Measurements from ENCODE around the gene LMOD3.

LMOD3 gene

DNA sequence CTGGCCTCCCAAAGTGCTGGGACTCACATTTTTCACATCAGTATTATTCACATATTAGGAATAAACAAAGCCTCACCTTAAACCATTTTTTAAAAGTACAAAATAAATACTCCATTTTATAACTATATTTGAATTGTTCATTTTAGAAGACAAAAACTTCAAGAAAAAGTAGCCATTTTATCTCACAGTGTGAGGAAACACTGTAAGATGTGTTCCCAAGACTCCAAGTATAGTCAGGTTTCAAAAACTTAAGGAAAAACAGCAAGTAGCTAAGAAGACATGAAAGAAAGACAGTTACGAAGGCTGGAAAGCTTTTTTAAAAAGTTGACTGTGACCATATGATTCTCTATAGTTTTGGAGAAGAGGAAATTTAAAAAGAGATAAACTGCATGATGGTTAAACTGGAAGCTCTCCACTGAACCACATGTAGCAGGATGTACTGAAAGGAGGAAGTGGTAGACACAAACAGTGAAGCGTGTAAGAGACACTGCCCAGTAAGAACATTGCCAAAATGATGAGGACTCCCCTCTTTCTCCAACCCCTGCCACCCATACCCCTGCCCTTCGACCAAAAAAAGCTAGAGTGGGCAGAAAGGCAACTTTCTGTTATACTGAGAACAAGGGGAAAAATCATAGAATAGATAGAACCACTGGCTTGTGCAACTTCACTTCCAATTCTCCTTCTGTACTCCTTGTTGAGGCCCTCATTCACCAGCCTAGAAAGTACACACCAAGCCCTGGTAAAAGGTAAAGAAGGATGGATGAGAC, 64.0 kb downstream of the LMOD3 start:
- Histone ChIP-seq H3K4ac (ENCODE audit: low read depth, low read length) (no peak overlapping the region), H2AK5ac (ENCODE audit: low read length) (no peak overlapping the region), H3K79me2 (ENCODE audit: control insufficient read depth, insufficient read depth, low read length, poor library complexity) (no peaks in the 10 kb centered on the region), H3K14ac (ENCODE audit: low read length) (no peak overlapping the region), H2BK12ac (ENCODE audit: low read length) (no peak overlapping the region), H3K27ac (ENCODE audit: low read depth, low read length) (no peak overlapping the region), H4K12ac (ENCODE audit: low read depth, low read length) (no peak overlapping the region), H3K9ac (ENCODE audit: low read length) (no peak overlapping the region), H3K9me3 (ENCODE audit: insufficient read depth, low read depth, low read length) (no peaks in the 10 kb centered on the region), H2AFZ (ENCODE audit: insufficient read depth, low read length, poor library complexity) (no peak overlapping the region), H2BK5ac (ENCODE audit: low read depth, low read length, poor library complexity) (no peak overlapping the region), H3K4me3 (ENCODE audit: low read depth, low read length) (no peak overlapping the region), H3K27me3 (ENCODE audit: insufficient read depth, low read length) (no peaks in the 10 kb centered on the region), H3K36me3 (ENCODE audit: control insufficient read depth in 1 of 2, insufficient read depth in 2 of 2, low read length in 2 of 2) (peaks cover 13 to 19% of the 10 kb centered on the region in 2 experiments), H3K4me2 (ENCODE audit: low read length) (no peak overlapping the region), H3K23ac (ENCODE audit: low read length) (no peak overlapping the region), H4K91ac (ENCODE audit: low read depth, low read length) (no peak overlapping the region), H3K18ac (ENCODE audit: low read length) (no peak overlapping the region), H4K8ac (ENCODE audit: low read depth, low read length) (no peak overlapping the region), H3K79me1 (ENCODE audit: low read length) (no peaks in the 10 kb centered on the region), H3K4me1 (ENCODE audit: control insufficient read depth in 1 of 2, insufficient read depth in 2 of 2, low read length in 2 of 2) (no peaks in the 10 kb centered on the region), H2BK120ac (ENCODE audit: insufficient read depth, low read length, poor library complexity) (no peak overlapping the region)
- WGBS (ENCODE audit: extremely low coverage, insufficient coverage, insufficient read length) = no CpG with 5 or more reads among the region's 3 CpGs
- no peak for DNase-seq

Data from trophoblast cell (in vitro differentiated cells and primary cell).